ENCODE data around the gene PRPF8. TPM values are rescaled to one million over a fixed set of nuclear protein-coding genes. Genes with fewer than 3 reads are reported as not detected.

The PRPF8 gene
- total and polyA plus RNA-seq, 4 donors = 50.2 to 110 (median 82.3) TPM

DNA sequence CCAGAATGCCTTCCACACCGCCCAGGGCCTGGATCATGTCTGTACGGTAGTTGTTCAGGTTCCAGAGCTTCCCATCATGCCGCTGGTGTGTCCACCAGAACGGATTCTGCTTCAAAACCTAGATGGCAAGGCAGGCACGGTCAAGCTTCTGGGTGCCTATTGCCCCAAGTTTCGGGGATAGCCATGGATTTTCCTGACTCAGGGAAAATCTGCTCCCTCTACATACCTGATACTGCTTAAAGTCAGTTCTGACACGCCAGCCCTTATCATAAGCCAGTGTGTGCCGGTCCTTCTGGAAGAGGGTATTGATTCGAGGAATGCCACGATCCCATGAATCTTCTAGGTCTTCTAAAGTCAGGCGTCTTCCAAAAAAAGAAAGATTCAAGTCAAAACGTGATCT, 23.6 kb downstream of the PRPF8 start:
- no peaks in the 10 kb centered on the region for H3K27me3 ChIP-seq (ENCODE audit: control insufficient read depth in 4 of 4, insufficient read depth in 4 of 4, low read length in 3 of 4)
- H3K4me1 ChIP-seq (ENCODE audit: control insufficient read depth in 4 of 4, insufficient read depth in 4 of 4, low read length in 3 of 4) = no peaks in the 10 kb centered on the region
- no peak overlapping the region for H3K4me3 ChIP-seq (ENCODE audit: low read depth in 1 of 3, low read length in 3 of 3)
- no peak for DNase-seq (ENCODE audit: low spot score)
- 93% methylated on average over 12 of the region's 12 CpGs for WGBS
- H3K9ac ChIP-seq (ENCODE audit: low read depth in 1 of 2, low read length in 2 of 2) = no peak overlapping the region
- TF ChIP-seq FOXA2 (IDR thresholded peaks at IDR 0.05) (no peak), CTCF (IDR thresholded peaks at IDR 0.05; ENCODE audit: low read depth, low read length, missing input control) (no peak), EGR1 (IDR thresholded peaks at IDR 0.05; ENCODE audit: low read depth in 2 of 2) (no peak), HNF4A (conservative IDR thresholded peaks at IDR 0.05) (no peak), SP1 (IDR thresholded peaks at IDR 0.05) (no peak), JUND (IDR thresholded peaks at IDR 0.05) (no peak), GABPA (IDR thresholded peaks at IDR 0.05 in 1 of 2, conservative IDR thresholded peaks at IDR 0.05 in 1 of 2) (no peak), YY1 (IDR thresholded peaks at IDR 0.05) (no peak), NR2F2 (IDR thresholded peaks at IDR 0.05) (no peak)
- TF ChIP-seq, protein P1, sequence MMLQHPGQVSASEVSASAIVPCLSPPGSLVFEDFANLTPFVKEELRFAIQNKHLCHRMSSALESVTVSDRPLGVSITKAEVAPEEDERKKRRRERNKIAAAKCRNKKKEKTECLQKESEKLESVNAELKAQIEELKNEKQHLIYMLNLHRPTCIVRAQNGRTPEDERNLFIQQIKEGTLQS (IDR thresholded peaks at IDR 0.05) = no peak
- no peaks in the 10 kb centered on the region for H3K9me3 ChIP-seq (ENCODE audit: control insufficient read depth in 4 of 4, low read length in 3 of 4)
- H3K36me3 ChIP-seq (ENCODE audit: control insufficient read depth in 4 of 4, insufficient read depth in 3 of 4, low read depth in 1 of 4, low read length in 3 of 4) = peaks cover 26 to 77% (median 61%) of the 10 kb centered on the region in 4 donors
- H3K27ac ChIP-seq (ENCODE audit: low read depth in 1 of 2, low read length in 2 of 2) = no peak overlapping the region

- WGBS = 95% methylated on average over 9 of the region's 9 CpGs
- no peaks in the 10 kb centered on the region for H3K4me1 ChIP-seq (ENCODE audit: control insufficient read depth in 4 of 4, insufficient read depth in 4 of 4, low read length in 3 of 4)
- H3K36me3 ChIP-seq (ENCODE audit: control insufficient read depth in 4 of 4, insufficient read depth in 3 of 4, low read depth in 1 of 4, low read length in 3 of 4) = peaks cover 36 to 85% (median 81%) of the 10 kb centered on the region in 4 donors
- H3K27ac ChIP-seq (ENCODE audit: low read depth in 1 of 2, low read length in 2 of 2) = no peak overlapping the region
- no peak for DNase-seq (ENCODE audit: low spot score)
- no peaks in the 10 kb centered on the region for H3K27me3 ChIP-seq (ENCODE audit: control insufficient read depth in 4 of 4, insufficient read depth in 4 of 4, low read length in 3 of 4)
- H3K9ac ChIP-seq (ENCODE audit: low read depth in 1 of 2, low read length in 2 of 2) = no peak overlapping the region
- no peaks in the 10 kb centered on the region for H3K9me3 ChIP-seq (ENCODE audit: control insufficient read depth in 4 of 4, low read length in 3 of 4)
- TF ChIP-seq GABPA (IDR thresholded peaks at IDR 0.05 in 1 of 2, conservative IDR thresholded peaks at IDR 0.05 in 1 of 2) (no peak), EGR1 (IDR thresholded peaks at IDR 0.05; ENCODE audit: low read depth in 2 of 2) (no peak), FOXA2 (IDR thresholded peaks at IDR 0.05) (no peak), JUND (IDR thresholded peaks at IDR 0.05) (no peak), HNF4G (IDR thresholded peaks at IDR 0.05) (no peak), SP1 (IDR thresholded peaks at IDR 0.05) (no peak), MAX (IDR thresholded peaks at IDR 0.05) (no peak), ZBTB33 (IDR thresholded peaks at IDR 0.05) (no peak), RAD21 (IDR thresholded peaks at IDR 0.05) (no peak), HNF4A (conservative IDR thresholded peaks at IDR 0.05) (no peak), NR2F2 (IDR thresholded peaks at IDR 0.05) (no peak), TAF1 (conservative IDR thresholded peaks at IDR 0.05) (no peak)
- no peak overlapping the region for H3K4me3 ChIP-seq (ENCODE audit: low read depth in 1 of 3, low read length in 3 of 3)
These were observed 26.6 kb downstream of the PRPF8 start for GRCh38 chr17:1658100-1658499.

Data from liver (tissue), 9 donors.